Mesothelial cell of epicardium (in vitro differentiated cells): ENCODE measurements around the gene KIF3B. TPM values are rescaled to one million over a fixed set of nuclear protein-coding genes. Genes with fewer than 3 reads are reported as not detected.
A peak's percentile ranks its signal among the peaks of the same experiment; 100 is the strongest.

ENCODE experiments used
- DNase-seq, 2 experiments: peaks; one replicate each; pipeline ENCODE4 v3.0.0; 2021; ENCODE audit warnings: low spot score in 2 of 2; ENCODE audit not compliant: unreplicated experiment in 2 of 2
- H3K27ac Mint-ChIP-seq: 2 replicates; pipeline ENCODE4 v1.8.0; 2021; ENCODE audit warnings: mixed read lengths
- H3K27me3 Mint-ChIP-seq: 2 replicates; pipeline ENCODE4 v1.8.0; 2021; ENCODE audit warnings: low read depth, mixed read lengths
- H3K36me3 Mint-ChIP-seq: 2 replicates; pipeline ENCODE4 v1.8.0; 2021; ENCODE audit warnings: mixed read lengths
- H3K4me1 Mint-ChIP-seq: 2 replicates; pipeline ENCODE4 v1.8.0; 2021; ENCODE audit warnings: mixed read lengths
- H3K4me3 Mint-ChIP-seq: 2 replicates; pipeline ENCODE4 v1.8.0; 2021; ENCODE audit warnings: mild to moderate bottlenecking, moderate library complexity, mixed read lengths
- H3K9me3 Mint-ChIP-seq: 2 replicates; pipeline ENCODE4 v1.8.0; 2021; ENCODE audit warnings: mixed read lengths
- CTCF ChIP-seq: fragments of 200-600 bp; sonication (generic); IDR thresholded peaks from one replicate; pipeline ENCODE4 v1.5.0; 2021; ENCODE audit warnings: antibody characterized with exemption; ENCODE audit not compliant: unreplicated experiment
- total RNA-seq: library from RNA; stranded (reverse); gene quantifications from 3 replicates; pipeline ENCODE4 v1.2.1, GENCODE V29; 2021

Gene KIF3B
- total RNA-seq, 1 donor from 2014 or later = 21.1 TPM

DNA sequence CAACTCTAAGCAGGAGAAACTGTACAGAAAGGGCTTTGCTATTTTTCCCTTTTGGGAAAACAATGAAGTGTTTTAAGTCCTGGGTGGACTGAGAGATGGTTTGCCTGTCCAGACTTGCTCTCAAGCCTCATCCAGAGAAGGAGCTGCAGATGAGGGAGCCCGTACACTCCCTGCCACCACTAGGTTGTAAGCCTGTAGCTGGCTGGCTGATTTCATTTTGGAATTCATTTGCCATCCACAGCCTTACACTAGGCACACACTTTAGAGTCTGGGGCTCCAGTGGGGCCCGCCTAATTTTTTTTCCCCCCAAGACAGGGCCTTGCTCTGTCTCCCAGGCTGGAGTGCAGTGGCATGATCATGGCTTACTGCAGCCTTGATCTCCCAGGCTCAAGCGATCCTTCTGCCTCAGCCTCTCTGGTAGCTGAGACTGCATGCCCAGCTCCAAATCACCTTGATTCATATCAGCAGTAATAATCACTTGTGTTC lies 41.4 kb upstream of the KIF3B start:
- Mint-ChIP-seq H3K36me3 (peaks cover 38% of the 10 kb centered on the region), H3K4me1 (peaks cover 16% of the 10 kb centered on the region)

GRCh38 chr20:32236819-32237218 lies 40.6 kb upstream of the KIF3B start:
- DNase-seq = no peak
- H3K27me3 Mint-ChIP-seq = no peaks in the 10 kb centered on the region
- no peak for TF ChIP-seq CTCF
- H3K4me3 Mint-ChIP-seq = no peak overlapping the region
- H3K4me1 Mint-ChIP-seq = peaks cover 15% of the 10 kb centered on the region
- H3K9me3 Mint-ChIP-seq = no peaks in the 10 kb centered on the region
- H3K27ac Mint-ChIP-seq = no peak overlapping the region
- H3K36me3 Mint-ChIP-seq = peaks cover 30% of the 10 kb centered on the region

More for the DNA sequence above, 41.4 kb upstream of the KIF3B start:
- Mint-ChIP-seq H3K27ac (peak overlapping the region; percentile 76), H3K4me3 (no peak overlapping the region), H3K9me3 (no peaks in the 10 kb centered on the region), H3K27me3 (no peaks in the 10 kb centered on the region)
- no peak for TF ChIP-seq CTCF
- DNase-seq = no peak

GRCh38 chr20:32237419-32237818 lies 40.0 kb upstream of the KIF3B start:
- peaks cover 27% of the 10 kb centered on the region for H3K36me3 Mint-ChIP-seq
- H3K9me3 Mint-ChIP-seq = no peaks in the 10 kb centered on the region
- H3K27ac Mint-ChIP-seq = no peak overlapping the region
- TF ChIP-seq CTCF = no peak
- peaks cover 12% of the 10 kb centered on the region for H3K4me1 Mint-ChIP-seq
- H3K4me3 Mint-ChIP-seq = no peak overlapping the region
- no peak for DNase-seq
- no peaks in the 10 kb centered on the region for H3K27me3 Mint-ChIP-seq

DNA sequence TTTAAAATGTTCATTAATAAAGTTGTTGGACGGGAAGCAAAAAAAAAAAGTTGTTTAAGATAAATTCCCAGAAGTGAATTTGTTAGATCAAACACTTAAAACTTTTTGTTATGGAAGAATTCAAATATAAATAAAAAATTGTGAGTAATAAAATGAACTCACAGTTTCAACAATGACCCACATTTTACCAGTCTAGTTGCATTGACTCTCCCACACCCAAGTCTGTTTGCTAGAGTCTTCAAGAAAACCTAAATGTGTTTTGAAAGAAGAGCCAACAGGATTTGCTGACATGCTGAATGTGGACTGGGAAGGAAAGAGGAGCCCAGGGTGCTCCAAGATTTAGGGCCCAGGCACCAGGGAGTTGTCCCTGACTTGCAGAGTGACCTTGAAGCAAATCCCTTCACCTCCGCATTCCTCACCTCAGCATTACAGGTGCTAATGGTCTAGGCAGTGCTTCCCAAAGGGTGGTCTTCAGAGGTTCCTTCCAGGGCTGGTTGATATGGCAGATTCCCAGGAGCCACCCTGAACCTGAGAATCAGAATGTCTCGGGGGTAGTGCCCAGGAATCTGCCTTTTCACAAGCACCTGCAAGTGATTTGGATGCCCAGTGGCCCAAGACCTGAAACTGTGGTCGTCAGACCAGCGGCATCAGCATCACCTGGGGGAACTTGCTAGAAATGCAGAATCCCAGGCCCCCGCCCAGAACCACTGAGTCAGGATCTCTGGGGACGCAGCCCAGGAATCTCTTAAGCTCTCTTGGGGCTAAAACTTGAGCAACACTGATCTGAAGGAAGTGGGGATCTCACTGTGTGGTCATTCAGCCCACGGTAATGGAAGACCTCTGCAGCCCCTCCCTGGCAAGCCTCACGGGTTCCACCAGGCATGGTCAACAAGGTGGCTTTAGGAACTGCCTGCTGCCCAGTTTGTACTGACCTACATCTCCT lies 38.7 kb upstream of the KIF3B start:
- Mint-ChIP-seq H3K4me3 (no peak overlapping the region), H3K4me1 (peaks cover 12% of the 10 kb centered on the region), H3K27ac (no peak overlapping the region), H3K27me3 (no peaks in the 10 kb centered on the region), H3K9me3 (no peaks in the 10 kb centered on the region), H3K36me3 (peaks cover 16% of the 10 kb centered on the region)
- TF ChIP-seq CTCF = no peak
- no peak for DNase-seq

GRCh38 chr20:32240205-32240604 lies 37.2 kb upstream of the KIF3B start:
- Mint-ChIP-seq H3K27me3 (no peaks in the 10 kb centered on the region), H3K4me3 (no peak overlapping the region), H3K4me1 (peaks cover 12% of the 10 kb centered on the region), H3K27ac (no peak overlapping the region), H3K36me3 (peaks cover 9% of the 10 kb centered on the region), H3K9me3 (no peaks in the 10 kb centered on the region)
- TF ChIP-seq CTCF = no peak
- DNase-seq = no peak
